HG03066 (cell line): ENCODE data around the gene RAMP1.

Source experiments
- ATAC-seq: cut with Tn5 transposase; IDR thresholded peaks from one replicate; pipeline ENCODE4 v1.9.1; 2021; ENCODE audit warnings: low read depth; ENCODE audit not compliant: unreplicated experiment

Gene RAMP1

DNA sequence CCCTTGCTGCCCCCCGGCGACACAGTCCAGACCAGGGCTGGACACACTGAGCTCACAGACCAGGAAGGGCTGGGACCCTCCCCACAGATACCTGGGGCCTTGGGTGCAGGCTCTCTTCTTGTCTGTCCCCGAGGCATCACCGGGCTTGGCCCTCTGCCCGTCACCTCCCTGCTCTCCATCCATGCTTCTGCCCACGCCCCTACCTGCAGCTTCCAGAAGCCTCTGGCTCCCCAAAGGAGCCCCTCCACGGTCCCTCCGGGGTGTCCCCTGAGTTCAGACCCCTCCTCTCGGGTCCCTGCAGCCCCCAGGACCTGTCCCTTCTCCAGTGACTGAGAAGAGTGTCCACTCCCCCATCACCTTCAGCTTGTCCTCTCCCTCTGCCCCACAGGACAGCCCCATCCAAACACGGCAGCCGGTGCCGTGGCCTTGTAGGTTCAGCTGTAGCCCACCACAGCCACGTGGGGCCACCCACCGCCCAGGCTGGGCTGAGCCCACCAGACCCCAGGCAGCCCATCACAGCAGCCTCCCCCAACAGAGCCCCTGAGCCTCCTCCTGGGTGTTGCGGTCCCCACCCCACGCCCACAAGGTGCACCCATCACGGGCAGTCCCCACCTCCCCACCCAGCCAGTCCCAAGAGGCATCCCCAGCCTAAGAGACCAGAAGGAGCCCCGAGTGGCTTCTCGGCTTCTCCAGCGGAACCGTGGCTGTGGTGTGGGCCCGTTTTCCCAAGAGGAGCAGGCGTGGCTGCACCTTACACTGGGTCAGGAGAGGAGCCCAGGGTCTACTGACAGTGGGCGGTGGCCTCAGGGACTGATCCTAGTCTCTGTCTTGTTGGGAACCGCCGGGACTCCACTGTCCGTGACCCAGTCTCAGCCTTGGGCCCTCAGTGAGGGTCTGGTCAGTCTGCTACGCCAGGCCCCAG, 53.1 kb downstream of the RAMP1 start:
- ATAC-seq, result no peak

DNA sequence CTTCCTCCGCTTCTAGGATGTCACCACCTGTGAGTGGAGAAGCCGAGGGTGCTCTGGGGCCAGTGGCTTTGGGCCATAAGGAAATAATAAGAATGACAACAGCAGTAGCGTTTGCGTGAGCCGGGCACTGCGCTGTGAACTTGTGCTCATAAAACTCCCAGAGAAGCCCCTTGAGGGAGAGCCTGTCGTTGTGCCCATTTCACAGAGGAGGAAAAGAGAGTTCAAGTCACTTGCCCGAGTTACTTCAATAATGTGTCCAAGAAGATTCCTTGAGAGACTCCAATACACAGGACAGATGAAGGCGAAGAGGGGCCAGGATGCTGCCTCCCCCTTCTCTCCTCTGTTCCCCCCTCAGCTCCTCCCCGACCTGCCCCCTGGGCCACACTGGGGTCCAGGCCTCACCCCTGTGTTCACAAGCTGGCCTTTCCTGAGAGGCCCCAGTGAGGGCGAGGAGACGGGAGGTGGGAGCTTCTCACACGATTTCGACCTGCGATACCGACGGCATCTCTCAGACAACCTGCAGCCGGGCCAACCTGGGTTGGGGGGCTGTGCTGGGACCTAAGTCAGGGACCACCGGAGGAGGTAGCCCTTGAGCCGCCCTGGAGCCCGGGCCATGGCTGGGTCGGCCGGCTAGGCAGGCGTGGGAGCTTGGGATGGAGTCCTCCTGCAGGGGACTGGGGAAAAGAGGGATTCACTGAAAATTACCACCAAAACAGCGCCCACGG, 53.9 kb downstream of the RAMP1 start:
- ATAC-seq, result no peak

- ATAC-seq, result no peak
These were observed 56.2 kb downstream of the RAMP1 start for GRCh38 chr2:237915576-237915975.

- ATAC-seq, result no peak
These were observed 56.9 kb downstream of the RAMP1 start for GRCh38 chr2:237916296-237916695.

- no peak for ATAC-seq
These were observed 58.4 kb downstream of the RAMP1 start for GRCh38 chr2:237917696-237918374.

DNA sequence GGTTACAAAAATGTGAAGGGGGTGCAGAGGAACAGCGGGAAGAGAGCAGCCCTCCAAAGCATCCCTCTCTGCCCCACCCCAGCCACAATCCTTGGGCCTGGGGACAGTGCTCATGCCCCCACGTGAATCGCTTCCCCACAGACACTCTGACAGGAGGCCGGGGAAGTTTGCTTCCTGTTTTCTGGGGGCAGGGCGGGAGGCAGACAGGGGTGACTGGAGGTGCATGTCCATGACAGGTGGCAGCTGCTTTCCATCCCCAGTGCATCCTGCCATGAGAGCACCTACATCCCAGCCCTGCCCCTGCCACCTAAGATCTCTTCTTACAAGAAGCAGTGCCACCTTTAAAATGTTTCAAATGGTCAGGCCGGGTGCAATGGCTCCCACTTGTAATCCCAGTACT, 60.2 kb downstream of the RAMP1 start:
- no peak for ATAC-seq

- no peak for ATAC-seq
These were observed 61.2 kb downstream of the RAMP1 start for GRCh38 chr2:237920673-237921072.

GRCh38 chr2:237921967-237922492, 62.6 kb downstream of the RAMP1 start:
- no peak for ATAC-seq

GRCh38 chr2:237922641-237923361, 63.4 kb downstream of the RAMP1 start:
- ATAC-seq, result no peak

GRCh38 chr2:237923481-237924163, 64.2 kb downstream of the RAMP1 start:
- peak; percentile 84 for ATAC-seq

DNA sequence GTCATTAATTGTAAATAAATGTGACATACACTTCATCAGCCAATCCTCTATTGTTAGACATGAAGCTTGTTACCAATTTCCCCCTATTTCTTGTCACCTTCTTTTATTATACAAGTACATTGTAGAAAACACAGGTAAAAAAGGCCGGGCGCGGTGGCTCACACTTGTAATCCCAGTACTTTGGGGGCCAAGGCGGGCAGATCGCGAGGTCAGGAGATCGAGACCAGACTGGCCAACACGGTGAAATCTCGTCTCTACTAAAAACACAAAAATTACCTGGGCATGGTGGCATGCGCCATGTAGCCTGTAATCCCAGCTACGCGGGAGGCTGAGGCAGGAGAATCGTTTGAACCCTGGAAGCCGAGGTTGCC, 64.7 kb downstream of the RAMP1 start:
- ATAC-seq, result no peak

DNA sequence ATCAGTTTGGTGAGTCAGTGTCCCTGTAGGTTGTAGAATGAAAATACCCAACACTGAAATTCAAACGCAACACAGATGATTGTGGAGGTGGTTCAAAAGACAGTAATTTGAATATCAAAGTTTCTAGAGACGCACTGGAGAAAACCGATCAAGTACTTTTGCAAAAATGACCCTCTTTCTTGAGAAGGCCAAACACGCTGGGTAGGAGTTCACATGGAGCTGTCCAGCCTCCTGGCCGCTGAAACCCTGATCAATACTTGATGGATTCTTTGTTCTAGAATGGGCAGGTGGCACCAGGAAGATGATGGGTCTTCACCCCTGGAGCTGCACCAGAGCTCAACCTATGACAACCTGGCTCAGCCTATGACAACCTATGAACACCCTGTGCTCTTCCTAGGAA, 67.7 kb downstream of the RAMP1 start:
- no peak for ATAC-seq

GRCh38 chr2:237927986-237928385, 68.6 kb downstream of the RAMP1 start:
- no peak for ATAC-seq

DNA sequence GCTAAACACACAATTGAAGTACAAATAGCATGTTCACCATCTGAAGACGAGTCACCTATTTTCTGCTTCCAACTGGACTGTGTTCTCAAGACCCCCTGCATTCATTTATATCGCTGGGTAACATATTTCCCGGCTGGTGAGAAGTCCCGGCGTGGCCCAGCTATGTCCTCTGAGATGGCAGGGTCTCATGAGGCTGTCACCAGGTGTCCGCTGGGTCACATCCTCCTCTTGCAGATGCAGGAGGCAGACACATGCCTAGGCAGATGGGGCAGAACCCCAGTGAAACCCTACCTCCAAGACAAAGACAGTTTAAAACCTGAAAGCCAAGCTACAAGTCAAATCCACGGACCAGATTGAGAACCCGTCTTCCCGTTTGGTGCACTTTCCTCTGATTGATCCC, 70.6 kb downstream of the RAMP1 start:
- ATAC-seq, result no peak

DNA sequence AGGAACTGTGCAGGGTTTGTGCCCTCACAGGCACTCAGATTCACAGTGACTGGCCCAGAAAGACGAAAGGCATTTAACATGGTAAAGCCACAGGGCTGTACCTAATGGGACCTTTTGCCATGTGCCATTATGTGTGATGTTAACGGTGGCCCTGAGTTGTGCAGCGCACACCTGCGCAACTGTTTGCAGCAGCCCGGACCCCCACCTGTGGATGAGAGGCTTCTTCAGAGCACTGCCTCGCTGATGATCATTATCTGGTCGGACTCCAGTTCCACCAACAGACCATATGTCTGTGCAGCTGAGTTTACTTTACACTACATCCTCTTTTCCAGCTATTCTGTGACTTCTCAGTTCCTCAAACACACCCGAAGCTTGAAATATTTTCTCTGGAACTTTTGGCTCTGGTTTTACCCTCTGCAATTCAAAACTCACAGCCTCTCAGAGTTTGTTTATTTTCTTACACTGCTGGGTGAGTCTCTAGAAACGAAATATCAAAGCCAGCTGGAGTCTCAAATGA, 71.8 kb downstream of the RAMP1 start:
- ATAC-seq, result no peak

DNA sequence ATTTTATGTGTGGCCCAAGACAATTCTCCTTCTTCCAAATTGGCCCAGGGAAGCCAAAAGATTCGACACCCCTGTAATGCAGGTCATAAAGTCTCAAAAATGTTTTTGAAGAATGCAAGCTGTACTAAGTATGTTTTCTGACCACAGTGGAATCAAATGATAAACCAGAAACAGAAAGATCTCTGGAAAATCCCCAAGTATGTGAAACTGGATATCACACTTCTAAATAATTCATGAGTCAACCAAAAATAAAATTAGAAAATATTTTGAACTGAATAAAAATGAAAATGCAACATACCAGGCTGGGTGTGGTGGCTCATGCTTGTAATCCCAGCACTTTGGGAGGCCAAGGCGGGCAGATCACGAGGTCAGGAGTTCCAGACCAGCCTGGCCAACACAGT, 73.3 kb downstream of the RAMP1 start:
- no peak for ATAC-seq

GRCh38 chr2:237934186-237934585, 74.8 kb downstream of the RAMP1 start:
- ATAC-seq, result no peak

GRCh38 chr2:237935740-237936452, 76.5 kb downstream of the RAMP1 start:
- no peak for ATAC-seq

DNA sequence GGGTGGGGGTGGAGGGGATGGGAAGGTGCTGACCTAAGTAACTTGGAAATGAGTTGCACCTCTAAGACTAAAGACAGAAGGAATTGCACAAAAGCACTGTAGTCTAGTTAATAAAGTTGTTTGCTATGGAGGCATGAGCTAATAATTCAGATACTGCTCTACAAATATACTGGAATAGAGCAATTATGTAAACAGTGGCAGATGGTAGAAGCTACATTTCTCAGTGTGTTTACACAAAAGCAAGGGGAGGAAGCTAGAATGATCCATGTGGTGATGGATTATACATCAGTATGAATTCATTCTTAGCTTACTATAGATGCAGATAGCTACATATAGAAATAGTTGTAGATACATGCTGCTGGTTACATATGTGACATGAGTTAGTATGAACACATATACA, 79.8 kb downstream of the RAMP1 start:
- ATAC-seq, result no peak
